GM12878 (cell line): ENCODE results near the gene HOXD11.

Experiments
- CHD1 ChIP-seq: IDR thresholded peaks from 2 replicates; pipeline ENCODE4 v1.6.1; 2012; ENCODE audit warnings: low read depth, low read length, improper control_type of control experiment
- EED ChIP-seq: sonication (generic); IDR thresholded peaks from 2 replicates; pipeline ENCODE4 v1.6.1; 2016; ENCODE audit warnings: antibody characterized with exemption, low read depth
- GABPA ChIP-seq: IDR thresholded peaks from 2 replicates; pipeline ENCODE4 v1.6.1; 2014; ENCODE audit warnings: antibody characterized with exemption, low read depth, mild to moderate bottlenecking, inconsistent platforms
- MXI1 ChIP-seq: fragments of 150-350 bp; IDR thresholded peaks from 2 replicates; pipeline ENCODE4 v1.6.1; 2011; ENCODE audit warnings: low read depth, mild to moderate bottlenecking, inconsistent platforms, low read length, improper control_type of control experiment
- POLR2A ChIP-seq: IDR thresholded peaks from 2 replicates; pipeline ENCODE4 v1.6.1; 2011; ENCODE audit warnings: low read depth, mild to moderate bottlenecking, low read length
- SP1 ChIP-seq: IDR thresholded peaks from one replicate; pipeline ENCODE4 v1.6.1; 2011; ENCODE audit warnings: low read depth, low read length
- TF ChIP-seq, protein P1 (sequence below), 3 experiments: IDR thresholded peaks in 2 of 3; conservative IDR thresholded peaks in 1 of 3; 2 replicates each; pipeline ENCODE4 v1.5.1; 2011; ENCODE audit warnings: low read depth in 3 of 3, low read length in 3 of 3, mild to moderate bottlenecking in 3 of 3, control low read depth in 2 of 3, moderate library complexity in 2 of 3, inconsistent platforms in 1 of 3, mixed read lengths in 1 of 3; ENCODE audit not compliant: control insufficient read depth in 2 of 3, insufficient read depth in 1 of 3; ENCODE audit errors: extremely low read depth in 1 of 3

DNA sequence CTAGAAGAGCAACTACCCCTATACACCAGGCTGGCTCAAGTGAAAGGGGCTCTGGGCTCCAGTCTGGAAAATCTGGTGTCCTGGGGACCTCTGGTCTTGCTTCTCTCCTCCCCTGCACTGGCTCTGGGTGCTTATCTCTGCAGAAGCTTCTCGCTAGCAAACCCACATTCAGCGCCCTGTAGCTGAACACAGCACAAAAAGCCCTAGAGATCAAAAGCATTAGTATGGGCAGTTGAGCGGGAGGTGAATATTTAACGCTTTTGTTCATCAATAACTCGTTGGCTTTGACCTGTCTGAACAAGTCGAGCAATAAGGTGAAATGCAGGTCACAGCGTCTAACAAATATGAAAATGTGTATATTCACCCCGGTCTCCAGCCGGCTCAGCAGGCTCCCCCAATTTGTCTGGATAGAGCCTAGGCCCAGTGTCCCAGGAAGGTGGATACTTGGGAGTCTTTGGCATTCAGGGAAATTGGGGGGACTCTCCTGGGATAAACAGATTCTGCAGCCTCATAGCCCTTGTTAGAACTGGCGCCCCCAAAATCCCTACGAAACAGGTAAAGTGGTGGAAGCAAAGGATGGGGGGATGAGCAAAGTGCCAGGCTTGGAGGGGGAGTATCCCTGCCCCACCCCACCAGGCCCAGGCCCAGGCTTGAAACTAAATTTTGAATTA, 41.8 kb downstream of the HOXD11 start:
- TF ChIP-seq, protein P1, sequence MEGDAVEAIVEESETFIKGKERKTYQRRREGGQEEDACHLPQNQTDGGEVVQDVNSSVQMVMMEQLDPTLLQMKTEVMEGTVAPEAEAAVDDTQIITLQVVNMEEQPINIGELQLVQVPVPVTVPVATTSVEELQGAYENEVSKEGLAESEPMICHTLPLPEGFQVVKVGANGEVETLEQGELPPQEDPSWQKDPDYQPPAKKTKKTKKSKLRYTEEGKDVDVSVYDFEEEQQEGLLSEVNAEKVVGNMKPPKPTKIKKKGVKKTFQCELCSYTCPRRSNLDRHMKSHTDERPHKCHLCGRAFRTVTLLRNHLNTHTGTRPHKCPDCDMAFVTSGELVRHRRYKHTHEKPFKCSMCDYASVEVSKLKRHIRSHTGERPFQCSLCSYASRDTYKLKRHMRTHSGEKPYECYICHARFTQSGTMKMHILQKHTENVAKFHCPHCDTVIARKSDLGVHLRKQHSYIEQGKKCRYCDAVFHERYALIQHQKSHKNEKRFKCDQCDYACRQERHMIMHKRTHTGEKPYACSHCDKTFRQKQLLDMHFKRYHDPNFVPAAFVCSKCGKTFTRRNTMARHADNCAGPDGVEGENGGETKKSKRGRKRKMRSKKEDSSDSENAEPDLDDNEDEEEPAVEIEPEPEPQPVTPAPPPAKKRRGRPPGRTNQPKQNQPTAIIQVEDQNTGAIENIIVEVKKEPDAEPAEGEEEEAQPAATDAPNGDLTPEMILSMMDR (IDR thresholded peaks at IDR 0.05 in 2 of 3, conservative IDR thresholded peaks at IDR 0.05 in 1 of 3; ENCODE audit: control insufficient read depth in 2 of 3, extremely low read depth in 1 of 3, insufficient read depth in 1 of 3, low read depth in 3 of 3, low read length in 3 of 3) = no peak
- TF ChIP-seq CHD1 (no peak), POLR2A (no peak), GABPA (no peak), MXI1 (no peak), SP1 (no peak), EED (no peak)
